Neural cell (in vitro differentiated cells): Measurements from ENCODE around the gene COL23A1.

Experiments
- EP300 ChIP-seq: fragments of 450-650 bp; conservative IDR thresholded peaks from 2 replicates; pipeline ENCODE4 v1.6.1; 2014; ENCODE audit warnings: antibody characterized with exemption, mild to moderate bottlenecking, moderate library complexity; ENCODE audit not compliant: poor library complexity, severe bottlenecking
- EZH2 ChIP-seq: fragments of 200-600, 300-800 bp; shearing (Covaris generic), sonication (generic); IDR thresholded peaks from 2 replicates; pipeline ENCODE4 v1.6.1; 2014; ENCODE audit warnings: antibody characterized with exemption, low read length, borderline replicate concordance, mild to moderate bottlenecking; ENCODE audit not compliant: insufficient read depth, poor library complexity, severe bottlenecking

GRCh38 chr5:178564811-178565550 is 25.2 kb downstream of the COL23A1 start:
- no peak for TF ChIP-seq EP300
- TF ChIP-seq EZH2 = no peak
